Measurements from ENCODE around the gene GALNT10. TPM values are rescaled to one million over a fixed set of nuclear protein-coding genes. Genes with fewer than 3 reads are reported as not detected.

GALNT10 gene
- polyA plus RNA-seq, 1 donor = 24.6 TPM

GRCh38 chr5:154444556-154445421, 254.3 kb downstream of the GALNT10 start:
- DNase-seq = no peak

- peak; percentile 95 for DNase-seq
Measured at GRCh38 chr5:154445422-154446194, 255.1 kb downstream of the GALNT10 start, which contains the start of gene SAP30L. Gene SAP30L, plus strand, starts transcription at chr5:154445997. Its CDS starts 608 bp downstream, at chr5:154446605.

- peak; percentile 72 for DNase-seq
Measured at GRCh38 chr5:154446195-154447088, 255.9 kb downstream of the GALNT10 start.

GRCh38 chr5:154447089-154447725, 256.7 kb downstream of the GALNT10 start:
- no peak for DNase-seq

GRCh38 chr5:154449786-154450185, 259.3 kb downstream of the GALNT10 start:
- no peak for DNase-seq

GRCh38 chr5:154451957-154452356, 261.4 kb downstream of the GALNT10 start:
- no peak for DNase-seq

GRCh38 chr5:154455585-154455984, 265.1 kb downstream of the GALNT10 start:
- DNase-seq = no peak

- DNase-seq = no peak
Measured at GRCh38 chr5:154456540-154456939, 266.0 kb downstream of the GALNT10 start.

- DNase-seq = no peak
Measured at GRCh38 chr5:154459015-154459414, 268.5 kb downstream of the GALNT10 start.

GRCh38 chr5:154460172-154460571, 269.6 kb downstream of the GALNT10 start:
- no peak for DNase-seq

GRCh38 chr5:154461531-154461930, 271.0 kb downstream of the GALNT10 start:
- DNase-seq = no peak

GRCh38 chr5:154464438-154464837, 273.9 kb downstream of the GALNT10 start:
- DNase-seq = no peak

- DNase-seq = no peak
Measured at GRCh38 chr5:154465169-154465568, 274.6 kb downstream of the GALNT10 start.

GRCh38 chr5:154466147-154466546, 275.6 kb downstream of the GALNT10 start:
- DNase-seq = no peak

GRCh38 chr5:154466671-154467070, 276.1 kb downstream of the GALNT10 start:
- no peak for DNase-seq

- no peak for DNase-seq
Measured at GRCh38 chr5:154467655-154468354, 277.3 kb downstream of the GALNT10 start.

GRCh38 chr5:154470137-154470536, 279.6 kb downstream of the GALNT10 start:
- DNase-seq = no peak
